22Rv1 (cell line): ENCODE data around the gene PARP1.
"Not testable (repeated sequence)": the region's sequence is repeated elsewhere in the genome, so short reads cannot be mapped to it uniquely, and the experiment has no call there.

Experiments used
- H3K27ac ChIP-seq: fragments of 450-650 bp; 2 replicates; pipeline ENCODE4 v1.5.1; 2017
- CTCF ChIP-seq: fragments of 450-650 bp; IDR thresholded peaks from 2 replicates; pipeline ENCODE4 v1.5.1; 2017; ENCODE audit warnings: mild to moderate bottlenecking
- ZFX ChIP-seq: fragments of 450-650 bp; IDR thresholded peaks from 2 replicates; pipeline ENCODE4 v1.6.1; 2017; ENCODE audit warnings: antibody characterized with exemption, borderline replicate concordance

PARP1 gene

DNA sequence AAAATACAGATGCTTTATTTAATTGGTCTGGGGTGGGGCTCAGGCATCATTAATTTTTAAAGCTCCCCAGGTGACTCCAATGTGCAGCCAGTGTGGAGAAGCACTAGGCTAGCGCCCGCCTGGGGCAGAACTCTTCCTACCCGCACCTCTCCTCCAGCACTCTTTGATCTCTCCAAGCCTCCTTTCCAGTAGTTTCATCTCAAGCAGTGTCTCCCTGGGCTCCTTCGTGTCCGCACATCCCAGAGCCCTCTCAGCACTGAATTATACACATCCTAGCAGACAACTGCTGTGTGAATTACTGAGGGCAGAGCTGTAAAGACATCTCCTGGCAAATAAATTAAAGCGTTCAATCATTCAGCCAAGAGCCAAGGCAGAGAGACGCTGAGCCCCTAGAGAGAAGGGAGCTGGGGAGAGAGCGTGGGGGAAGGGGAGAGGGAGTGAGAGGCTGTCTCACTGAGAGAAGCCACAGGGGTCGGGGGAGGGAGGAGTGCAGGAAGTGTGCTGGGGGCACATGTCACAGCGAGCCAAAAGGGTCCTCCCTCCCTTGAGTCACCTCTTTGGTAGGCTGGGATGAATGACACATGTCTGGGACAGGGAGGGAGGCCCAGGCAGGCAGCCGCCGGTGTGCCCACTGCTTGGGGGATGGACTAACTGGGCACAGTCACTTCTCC is 21.0 kb upstream of the PARP1 start:
- H3K27ac ChIP-seq = no peak overlapping the region
- TF ChIP-seq CTCF = no peak
- TF ChIP-seq ZFX = no peak

DNA sequence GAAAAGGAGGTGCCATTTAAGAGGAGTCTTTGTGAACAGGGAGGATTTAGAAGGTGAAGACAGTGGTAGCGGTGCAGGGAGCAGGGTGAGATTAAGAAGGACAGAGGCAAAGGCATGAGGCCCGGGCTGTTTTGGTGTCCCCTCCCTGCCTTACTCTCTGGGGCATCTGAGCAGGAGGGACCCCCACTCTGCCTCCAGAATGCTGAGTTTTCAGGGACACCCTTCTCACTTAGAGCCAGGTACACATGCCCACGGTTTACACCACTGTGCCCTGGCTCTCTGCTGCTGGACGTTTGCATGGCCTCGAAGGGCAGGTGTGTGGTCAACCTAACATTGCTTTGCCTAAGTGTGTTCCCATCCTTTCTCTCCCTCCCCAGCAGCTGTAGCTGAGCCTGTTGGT is 20.5 kb upstream of the PARP1 start:
- TF ChIP-seq ZFX = no peak
- no peak for TF ChIP-seq CTCF
- no peak overlapping the region for H3K27ac ChIP-seq

DNA sequence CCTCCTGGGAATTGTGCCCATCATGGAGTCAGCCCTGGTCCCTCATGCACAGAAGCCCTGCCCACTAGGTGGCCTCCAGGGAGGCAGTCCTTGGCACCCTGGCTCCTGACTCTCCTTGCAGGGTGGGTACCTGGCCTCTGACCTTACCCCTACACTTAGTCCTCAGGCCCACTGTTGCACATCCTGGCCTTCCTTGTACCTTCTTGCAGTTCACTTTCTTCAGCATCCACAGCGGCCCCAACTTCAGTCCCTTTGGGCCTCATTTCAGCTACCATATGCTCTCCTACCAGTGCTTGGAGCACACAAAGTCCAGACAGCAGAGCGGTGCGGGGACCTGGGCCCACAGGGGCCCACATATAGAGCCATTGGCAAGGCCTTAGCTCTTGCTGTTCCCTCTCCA is 19.2 kb upstream of the PARP1 start:
- no peak overlapping the region for H3K27ac ChIP-seq
- TF ChIP-seq CTCF = no peak
- TF ChIP-seq ZFX = no peak

- not testable (repeated sequence) for H3K27ac ChIP-seq
Measured at GRCh38 chr1:226426395-226426794, 18.5 kb upstream of the PARP1 start.

DNA sequence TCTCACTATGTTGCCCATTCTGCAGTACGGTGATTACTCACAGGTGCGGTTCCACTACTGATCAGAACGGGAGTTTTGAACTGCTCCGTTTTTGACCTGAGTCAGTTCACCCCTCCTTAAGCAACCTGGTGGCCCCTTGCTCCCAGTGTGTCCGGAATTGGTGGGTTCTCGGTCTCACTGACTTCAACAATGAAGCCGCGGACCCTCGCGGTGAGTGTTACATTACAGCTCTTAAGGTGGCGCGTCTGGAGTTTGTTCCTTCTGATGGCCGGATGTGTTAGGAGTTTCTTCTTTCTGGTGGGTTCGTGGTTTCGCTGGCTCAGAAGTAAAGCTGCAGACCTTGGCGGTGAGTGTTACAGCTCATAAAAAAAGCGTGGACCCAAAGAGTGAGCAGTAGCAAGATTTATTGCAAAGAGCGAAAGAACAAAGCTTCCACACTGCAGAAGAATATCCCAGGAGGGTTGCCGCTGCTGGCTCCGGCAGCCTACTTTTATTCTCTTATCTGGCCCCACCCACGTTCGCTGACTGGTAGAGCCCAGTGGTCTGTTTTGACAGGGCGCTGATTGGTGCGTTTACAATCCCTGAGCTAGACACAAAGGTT is 17.6 kb upstream of the PARP1 start:
- H3K27ac ChIP-seq = no peak overlapping the region
- TF ChIP-seq CTCF = no peak
- no peak for TF ChIP-seq ZFX

DNA sequence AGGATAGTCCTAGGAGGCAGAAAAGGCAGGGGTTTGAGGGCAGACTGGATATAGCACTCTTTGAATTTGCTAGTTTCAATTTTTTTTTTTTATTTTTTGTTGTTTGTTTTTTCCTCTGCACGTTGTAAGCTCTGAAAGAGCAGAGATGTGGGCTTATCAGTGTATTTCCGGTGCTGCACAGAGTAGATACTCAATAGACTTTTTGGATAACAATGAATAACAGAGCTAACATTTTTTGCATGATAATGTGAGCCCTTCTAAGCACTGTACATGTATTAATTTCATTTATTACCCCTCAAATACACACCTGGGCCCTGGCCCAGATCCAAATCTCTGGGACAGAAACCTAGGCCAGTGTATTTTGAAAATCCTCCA is 17.1 kb upstream of the PARP1 start:
- TF ChIP-seq CTCF (no peak), ZFX (no peak)
- H3K27ac ChIP-seq = no peak overlapping the region

- TF ChIP-seq CTCF (peak; percentile 91), ZFX (no peak)
- H3K27ac ChIP-seq = no peak overlapping the region
Measured at GRCh38 chr1:226424221-226425003, 16.5 kb upstream of the PARP1 start.
